Cardiac muscle cell (in vitro differentiated cells and primary cell): ENCODE data around the gene OPN1MW3. TPM values are rescaled to one million over a fixed set of nuclear protein-coding genes. Genes with fewer than 3 reads are reported as not detected.
A peak's percentile ranks its signal among the peaks of the same experiment; 100 is the strongest.

Experiments used
- DNase-seq, 2 donors: peaks; one replicate each; pipeline versions ENCODE4 v3.0.0 to v3.0.0-alpha.2; 2010 to 2017; ENCODE audit warnings: low read depth in 1 of 2, low spot score in 1 of 2
- H3K27ac ChIP-seq: fragments of 200-600 bp; sonication (generic); 2 replicates; pipeline ENCODE4 v1.5.1; 2016
- H3K27me3 ChIP-seq: fragments of 200-600 bp; sonication (generic); 2 replicates; pipeline ENCODE4 v1.6.0; 2016; ENCODE audit warnings: control low read depth
- H3K36me3 ChIP-seq: fragments of 200-600 bp; sonication (generic); 2 replicates; pipeline ENCODE4 v1.5.1; 2016; ENCODE audit warnings: control low read depth
- H3K4me1 ChIP-seq: fragments of 200-600 bp; sonication (generic); 2 replicates; pipeline ENCODE4 v1.8.1; 2017; ENCODE audit warnings: low read depth, mild to moderate bottlenecking, mixed run types
- H3K4me3 ChIP-seq: fragments of 200-600 bp; sonication (generic); 2 replicates; pipeline ENCODE4 v1.5.1; 2016; ENCODE audit warnings: mild to moderate bottlenecking
- H3K9me3 ChIP-seq: fragments of 200-600 bp; sonication (generic); 2 replicates; pipeline ENCODE4 v1.5.1; 2017; ENCODE audit warnings: low read depth, mild to moderate bottlenecking, control low read depth
- CTCF ChIP-seq: IDR thresholded peaks from 2 replicates; pipeline ENCODE4 v1.5.1; 2012; ENCODE audit warnings: low read depth, mild to moderate bottlenecking, low read length
- polyA plus RNA-seq: library from polyadenylated mRNA; unstranded; fragments of >200 nt; fragmentation: Nextera tagmentation; extraction: Ambion mirVana; gene quantifications from 2 replicates; pipeline ENCODE4 v1.2.1, GENCODE V29; 2016
- total RNA-seq: library from RNA; depleted of rRNA; stranded (reverse); fragments of >200 nt; gene quantifications from 2 replicates; pipeline ENCODE4 v1.2.3, GENCODE V29; 2016

OPN1MW3 gene
- total and polyA plus RNA-seq, 2 experiments from 2014 or later: not detected

- no peak overlapping the region for H3K27ac ChIP-seq
- H3K4me1 ChIP-seq: no peaks in the 10 kb centered on the region
- no peaks in the 10 kb centered on the region for H3K27me3 ChIP-seq
- H3K9me3 ChIP-seq: no peaks in the 10 kb centered on the region
- no peak overlapping the region for H3K4me3 ChIP-seq
- no peak for TF ChIP-seq CTCF
- no peaks in the 10 kb centered on the region for H3K36me3 ChIP-seq
- DNase-seq: peak in 1 of 2 donors; percentile 19
Measured at GRCh38 chrX:154307202-154307601, 49.8 kb downstream of the OPN1MW3 start.

DNA sequence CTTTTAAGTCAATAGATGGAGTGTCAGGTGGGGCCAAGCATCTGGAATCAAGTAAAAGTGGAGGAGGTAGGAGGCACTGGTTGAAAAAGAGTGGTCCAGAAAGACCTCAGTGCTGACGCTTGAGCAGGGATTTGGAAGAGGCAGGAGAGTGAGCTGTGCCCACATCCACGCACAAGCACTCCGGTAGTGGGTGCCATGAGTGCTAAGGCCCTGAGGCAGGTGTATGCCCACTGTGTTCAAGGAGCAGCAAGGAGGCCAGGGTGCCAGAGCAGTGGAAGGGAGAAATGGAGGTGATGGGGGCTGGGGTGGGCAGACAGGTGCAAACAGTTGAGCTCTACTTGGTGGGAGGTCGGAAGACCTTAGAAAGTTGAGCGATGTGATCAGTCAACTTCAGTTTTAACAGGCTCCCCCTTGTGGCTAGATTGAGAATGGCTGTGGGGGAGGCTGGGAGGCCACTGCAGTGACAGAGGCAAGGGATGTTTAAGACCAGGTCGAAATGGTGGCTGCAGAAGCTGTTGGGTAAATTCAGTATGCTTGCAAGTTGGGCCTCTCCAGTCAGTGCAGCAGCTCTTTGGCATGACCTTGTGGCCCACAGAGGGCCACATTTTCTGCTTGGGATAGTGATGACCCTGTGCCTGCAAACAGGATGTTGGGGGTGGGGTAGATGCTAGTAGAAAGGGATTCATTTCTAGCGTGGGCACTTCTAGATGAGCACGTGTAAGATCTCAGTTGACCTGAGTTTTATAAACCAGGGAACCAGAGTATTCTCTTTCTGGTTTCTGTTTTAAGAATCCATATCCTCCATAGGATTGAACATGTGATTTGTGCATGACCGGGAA, 50.9 kb downstream of the OPN1MW3 start:
- Histone ChIP-seq H3K4me3 (no peak overlapping the region), H3K9me3 (no peaks in the 10 kb centered on the region), H3K4me1 (no peaks in the 10 kb centered on the region), H3K27me3 (no peaks in the 10 kb centered on the region), H3K27ac (no peak overlapping the region), H3K36me3 (no peaks in the 10 kb centered on the region)
- peak; percentile 68 for TF ChIP-seq CTCF
- peak; percentile 49 to 55 for DNase-seq

DNA sequence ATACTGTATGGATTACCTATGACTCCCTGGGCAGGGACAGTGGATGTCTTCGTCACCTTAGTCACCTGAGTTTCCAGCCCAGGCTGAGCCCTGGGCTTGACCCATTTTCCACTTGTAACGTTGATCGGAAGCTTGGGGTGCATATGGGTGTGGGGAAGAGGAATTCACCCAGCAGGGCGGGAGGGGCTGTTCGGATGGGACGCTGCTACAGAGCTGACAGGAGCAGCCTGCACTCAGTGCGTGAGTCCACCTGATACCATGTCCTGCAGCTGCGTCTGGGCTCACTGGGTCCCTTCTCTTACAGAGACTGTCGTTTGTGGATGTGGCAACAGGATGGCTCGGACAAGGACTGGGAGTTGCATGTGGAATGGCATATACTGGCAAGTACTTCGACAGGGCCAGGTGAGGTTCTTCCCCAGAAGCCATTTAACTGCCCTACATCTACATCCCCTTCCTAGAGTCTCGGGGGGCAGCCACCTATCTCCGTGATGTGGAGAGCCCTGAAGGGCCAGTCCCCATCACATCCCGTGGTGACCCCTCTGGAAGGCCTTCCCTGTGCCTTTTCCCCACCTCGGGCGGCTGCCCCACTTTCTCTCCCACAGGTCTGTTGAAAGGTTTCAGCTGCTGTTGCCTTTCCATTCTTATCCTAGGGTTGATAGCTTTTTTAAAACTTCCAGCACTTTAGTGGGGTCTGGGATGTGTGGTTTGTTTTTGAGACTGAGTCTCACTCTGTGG, 51.8 kb downstream of the OPN1MW3 start:
- TF ChIP-seq CTCF: no peak
- Histone ChIP-seq H3K36me3 (no peaks in the 10 kb centered on the region), H3K9me3 (no peaks in the 10 kb centered on the region), H3K27me3 (no peaks in the 10 kb centered on the region), H3K27ac (no peak overlapping the region), H3K4me1 (no peaks in the 10 kb centered on the region), H3K4me3 (no peak overlapping the region)
- no peak for DNase-seq

DNA sequence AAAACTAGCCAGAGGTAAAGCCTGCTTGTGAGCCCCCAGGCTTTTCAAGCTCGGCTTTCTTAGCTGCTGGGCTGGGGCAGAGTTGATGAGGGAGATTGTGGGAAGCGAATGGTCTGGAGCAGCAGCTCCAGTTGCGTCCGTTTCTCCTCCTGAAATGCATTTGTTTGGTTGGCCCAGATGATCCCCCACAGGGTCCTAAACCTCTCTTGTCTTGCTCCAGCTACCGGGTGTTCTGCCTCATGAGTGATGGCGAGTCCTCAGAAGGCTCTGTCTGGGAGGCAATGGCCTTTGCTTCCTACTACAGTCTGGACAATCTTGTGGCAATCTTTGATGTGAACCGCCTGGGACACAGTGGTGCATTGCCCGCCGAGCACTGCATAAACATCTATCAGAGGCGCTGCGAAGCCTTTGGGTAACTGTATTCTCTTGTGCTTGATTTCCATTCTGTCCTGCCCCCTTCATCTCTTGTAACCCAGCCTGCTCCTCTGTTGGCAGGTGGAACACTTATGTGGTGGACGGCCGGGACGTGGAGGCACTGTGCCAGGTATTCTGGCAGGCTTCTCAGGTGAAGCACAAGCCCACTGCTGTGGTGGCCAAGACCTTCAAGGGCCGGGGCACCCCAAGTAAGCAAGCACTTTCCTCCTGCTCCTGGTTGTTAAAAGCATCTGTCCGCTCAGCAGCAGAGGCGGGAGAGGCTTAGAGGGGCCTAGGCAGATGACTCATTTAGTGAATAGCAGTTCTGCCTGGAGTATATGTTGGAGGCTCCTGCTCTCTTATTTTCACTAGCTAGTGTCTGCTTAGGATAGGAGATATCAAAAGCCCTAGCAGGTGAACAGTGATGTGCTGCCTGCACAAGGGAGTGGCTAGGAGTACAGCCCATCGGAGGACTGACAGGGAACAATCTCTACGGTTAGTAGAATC, 53.5 kb downstream of the OPN1MW3 start:
- Histone ChIP-seq H3K9me3 (no peaks in the 10 kb centered on the region), H3K27me3 (no peaks in the 10 kb centered on the region), H3K4me3 (no peak overlapping the region), H3K36me3 (no peaks in the 10 kb centered on the region), H3K4me1 (no peaks in the 10 kb centered on the region), H3K27ac (no peak overlapping the region)
- TF ChIP-seq CTCF: no peak
- no peak for DNase-seq

GRCh38 chrX:154312116-154312515, 54.7 kb downstream of the OPN1MW3 start:
- Histone ChIP-seq H3K27ac (no peak overlapping the region), H3K27me3 (no peaks in the 10 kb centered on the region), H3K4me3 (no peak overlapping the region), H3K4me1 (no peaks in the 10 kb centered on the region), H3K36me3 (no peaks in the 10 kb centered on the region), H3K9me3 (no peaks in the 10 kb centered on the region)
- TF ChIP-seq CTCF: no peak
- no peak for DNase-seq
